Hypothalamus (tissue), 51 donors: ENCODE data around the gene PRADC1.
"Not testable (repeated sequence)": the region's sequence is repeated elsewhere in the genome, so short reads cannot be mapped to it uniquely, and the experiment has no call there.

Experiments used
- DNase-seq, 51 donors: peaks; one replicate each; lab custom pipeline; 2025; lab: John Stamatoyannopoulos, UW

The PRADC1 gene

DNA sequence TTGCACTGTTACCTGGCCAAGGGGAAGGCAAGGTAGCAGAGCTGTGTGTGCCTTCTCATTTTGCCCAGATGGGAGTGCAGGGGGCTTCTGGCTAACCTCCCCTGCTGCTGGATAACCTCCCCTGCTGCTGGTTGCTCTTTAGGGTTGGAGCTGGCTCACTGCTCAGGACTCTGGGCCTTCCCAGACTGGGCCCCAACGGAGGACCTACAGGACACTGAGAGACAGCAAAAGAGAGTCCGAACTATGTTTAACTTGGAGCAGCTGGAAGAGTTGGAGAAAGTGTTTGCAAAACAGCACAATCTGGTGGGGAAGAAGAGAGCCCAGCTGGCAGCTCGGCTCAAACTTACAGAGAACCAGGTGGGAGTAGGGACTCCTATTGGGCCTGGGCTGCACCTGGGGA, 24.8 kb downstream of the PRADC1 start:
- no peak for DNase-seq

DNA sequence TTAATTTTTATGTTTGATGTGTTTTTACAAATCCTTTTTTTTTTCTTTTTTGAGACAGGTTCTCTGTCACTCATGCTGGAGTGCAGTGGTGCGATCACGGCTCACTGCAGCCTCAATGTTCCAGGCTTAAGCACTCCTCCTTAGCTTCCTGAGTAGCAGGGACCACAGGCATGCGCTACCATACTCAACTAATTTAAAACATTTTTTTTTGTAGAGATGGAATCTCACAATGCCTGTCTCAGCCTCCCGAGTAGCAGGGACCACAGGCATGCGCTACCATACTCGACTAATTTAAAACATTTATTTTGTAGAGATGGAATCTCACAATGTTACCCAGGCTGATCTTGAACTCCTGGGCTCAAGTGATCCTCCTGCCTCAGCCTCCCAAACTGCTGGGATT, 27.4 kb downstream of the PRADC1 start:
- no peak for DNase-seq

DNA sequence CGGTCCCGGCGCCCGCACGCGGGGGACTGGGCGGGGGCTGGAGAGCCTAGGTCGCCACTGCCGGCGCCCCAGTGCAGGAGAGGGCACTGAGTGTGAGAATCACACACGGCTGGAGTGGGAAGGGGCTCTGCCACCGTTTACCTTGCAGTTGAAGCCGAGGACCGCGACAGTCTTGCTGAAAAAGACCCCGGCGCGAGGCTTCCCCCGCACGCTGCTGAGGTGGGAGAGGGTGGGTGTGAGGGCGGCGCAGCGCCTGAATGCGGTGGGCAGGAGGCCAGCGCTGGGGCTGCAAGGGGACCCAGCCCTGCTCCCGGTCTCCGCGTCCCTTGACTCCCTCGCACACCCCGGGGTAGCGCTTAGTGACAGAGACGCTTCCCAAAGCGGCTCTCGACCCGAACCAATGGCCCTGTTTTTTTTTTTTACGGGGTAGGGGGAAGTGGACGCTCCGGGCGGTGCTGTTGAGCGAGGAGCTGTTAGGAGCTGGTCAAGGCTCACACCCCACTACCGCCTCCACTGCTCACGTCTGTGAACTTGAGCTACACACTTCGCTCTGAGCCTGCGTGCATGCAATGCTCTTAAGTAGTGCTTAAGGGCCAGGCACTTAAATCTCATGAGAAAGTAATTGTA, 29.9 kb downstream of the PRADC1 start:
- no peak for DNase-seq

DNA sequence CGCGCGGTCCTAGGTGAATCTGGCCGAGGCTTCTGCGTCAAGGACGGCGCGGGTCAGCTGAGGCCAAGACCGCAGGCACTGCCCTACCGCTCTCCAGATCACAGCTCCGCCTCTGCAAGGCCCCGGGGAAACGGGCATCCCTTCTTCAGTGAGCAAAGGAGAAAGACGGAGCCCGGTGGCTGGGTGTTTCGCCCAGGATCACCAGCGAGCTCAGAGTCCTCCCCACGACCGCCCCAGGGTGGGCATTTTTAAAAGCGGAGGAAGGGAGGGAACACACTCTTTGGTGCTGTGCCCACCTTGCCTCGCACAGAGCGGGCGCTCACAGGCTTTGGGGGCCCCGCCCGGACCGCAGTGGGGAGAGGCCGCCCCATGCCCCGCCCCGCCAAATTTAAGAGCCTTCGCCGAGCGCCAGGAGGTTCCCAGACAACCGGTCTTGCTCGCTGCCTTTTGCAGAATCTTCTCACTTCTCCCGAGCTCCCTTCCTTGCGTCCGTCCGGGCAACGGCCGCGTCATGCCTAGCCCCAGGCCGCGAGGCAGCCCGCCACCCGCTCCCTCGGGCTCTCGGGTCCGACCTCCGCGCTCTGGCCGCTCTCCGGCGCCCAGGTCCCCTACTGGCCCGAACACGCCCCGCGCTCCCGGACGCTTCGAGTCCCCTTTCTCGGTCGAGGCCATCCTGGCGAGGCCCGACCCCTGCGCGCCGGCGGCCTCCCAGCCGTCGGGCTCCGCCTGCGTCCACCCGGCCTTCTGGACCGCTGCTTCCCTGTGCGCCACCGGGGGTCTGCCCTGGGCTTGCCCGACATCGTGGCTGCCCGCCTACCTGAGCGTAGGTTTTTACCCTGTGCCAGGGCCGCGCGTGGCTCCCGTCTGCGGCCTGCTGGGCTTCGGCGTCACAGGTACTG, 30.6 kb downstream of the PRADC1 start, which contains the start of gene NOTO:
TSS of gene NOTO (plus strand) at position 419 of the 899 bp plus-strand sequence. CDS start at position 512, 93 bp downstream.
- DNase-seq: no peak

DNA sequence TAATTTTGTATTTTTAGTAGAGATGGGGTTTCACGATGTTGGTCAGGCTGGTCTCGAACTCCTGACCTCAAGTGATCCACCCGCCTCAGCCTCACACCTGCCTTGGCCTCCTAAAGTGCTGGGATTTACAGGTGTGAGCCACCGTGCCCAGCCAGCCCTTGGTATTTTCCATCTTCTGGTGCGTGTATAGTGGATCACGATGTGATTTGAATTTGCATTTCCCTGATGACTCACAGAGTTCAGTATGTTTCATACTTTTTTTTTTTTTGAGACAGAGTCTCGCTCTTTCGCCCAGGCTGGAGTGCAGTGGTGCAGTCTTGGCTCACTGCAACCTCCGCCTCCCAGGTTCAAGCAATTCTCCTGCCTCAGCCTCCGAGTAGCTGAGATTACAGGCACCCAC, 32.8 kb downstream of the PRADC1 start:
- not testable (repeated sequence) for DNase-seq

DNA sequence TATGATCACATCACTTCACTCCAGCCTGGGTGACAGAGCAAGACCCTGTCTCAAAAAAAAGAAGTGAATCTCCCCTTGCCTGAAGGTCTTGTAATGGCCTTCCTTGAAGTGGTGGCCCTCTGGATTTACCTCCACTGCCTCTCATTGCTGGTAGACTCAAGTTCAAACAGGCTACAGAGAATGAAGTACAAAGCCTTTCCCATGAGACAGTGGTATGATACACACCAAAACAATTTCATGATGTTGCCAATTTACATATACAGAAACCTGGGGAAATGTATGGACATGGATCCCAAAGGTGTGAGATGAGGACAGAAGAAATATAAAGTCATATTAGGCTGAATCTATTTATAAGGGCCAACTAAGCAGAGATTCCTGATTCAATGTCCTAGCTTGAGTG, 35.5 kb downstream of the PRADC1 start:
- no peak for DNase-seq

DNA sequence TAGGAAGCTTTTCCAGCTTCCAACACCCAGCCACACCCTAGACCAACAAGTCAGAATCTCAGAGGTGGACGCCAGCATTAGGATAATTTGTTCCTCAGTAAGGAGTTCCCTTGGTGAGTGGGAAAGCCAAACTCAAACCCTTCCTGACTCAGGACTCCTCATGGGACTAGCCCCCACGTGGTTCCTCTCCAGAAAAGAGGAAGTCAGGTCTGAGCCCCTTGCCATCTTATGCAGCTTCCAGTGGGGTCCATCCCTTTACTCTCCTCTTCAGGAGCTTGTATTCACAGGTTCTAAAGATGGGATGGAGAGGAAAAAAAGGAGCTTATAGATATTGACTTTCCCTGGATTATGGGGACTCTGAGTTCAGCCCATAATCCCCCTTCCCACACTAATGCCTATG, 45.5 kb downstream of the PRADC1 start:
- DNase-seq: no peak

DNA sequence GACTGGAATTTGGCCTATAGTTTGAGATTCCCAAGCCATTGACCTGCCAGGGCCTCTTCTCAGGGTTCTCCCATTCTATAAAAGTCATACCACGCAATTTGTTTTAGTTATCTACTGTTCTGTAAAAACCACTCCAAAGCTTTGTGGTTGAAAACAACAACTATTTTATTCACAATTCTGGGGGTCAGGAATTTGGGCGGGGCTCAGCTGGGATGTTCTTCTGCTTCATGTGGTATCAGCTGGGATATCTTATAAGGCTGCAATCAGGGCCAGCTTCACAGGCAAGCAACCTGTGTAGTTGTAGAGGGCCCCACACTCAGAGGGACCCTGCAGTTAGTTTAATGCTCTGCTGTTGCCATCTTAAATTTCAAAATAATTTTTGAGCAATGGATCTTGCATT, 47.1 kb downstream of the PRADC1 start:
- no peak for DNase-seq
